ENCODE measurements around the gene SYNGR4.

DNA sequence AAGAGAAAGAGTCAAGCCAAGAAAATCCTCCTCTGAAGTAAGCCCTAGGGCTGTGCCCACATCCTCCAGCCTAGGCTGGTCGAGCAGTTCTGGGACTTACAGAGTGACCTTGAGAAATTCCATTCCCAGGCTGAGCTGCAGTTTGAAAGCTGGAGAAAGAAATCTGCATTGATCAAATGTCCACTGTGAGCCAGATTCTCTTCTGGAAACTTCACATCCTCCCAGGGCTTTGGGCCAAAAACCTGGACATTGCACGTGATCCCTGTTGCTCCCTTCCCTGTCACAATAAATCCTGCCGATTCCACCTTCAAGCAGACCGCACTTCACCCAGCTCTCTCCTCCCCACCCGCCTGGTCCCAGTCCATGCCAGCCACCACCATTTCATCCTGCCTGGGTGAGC is 16.1 kb upstream of the SYNGR4 start:
- TF ChIP-seq, protein P1, sequence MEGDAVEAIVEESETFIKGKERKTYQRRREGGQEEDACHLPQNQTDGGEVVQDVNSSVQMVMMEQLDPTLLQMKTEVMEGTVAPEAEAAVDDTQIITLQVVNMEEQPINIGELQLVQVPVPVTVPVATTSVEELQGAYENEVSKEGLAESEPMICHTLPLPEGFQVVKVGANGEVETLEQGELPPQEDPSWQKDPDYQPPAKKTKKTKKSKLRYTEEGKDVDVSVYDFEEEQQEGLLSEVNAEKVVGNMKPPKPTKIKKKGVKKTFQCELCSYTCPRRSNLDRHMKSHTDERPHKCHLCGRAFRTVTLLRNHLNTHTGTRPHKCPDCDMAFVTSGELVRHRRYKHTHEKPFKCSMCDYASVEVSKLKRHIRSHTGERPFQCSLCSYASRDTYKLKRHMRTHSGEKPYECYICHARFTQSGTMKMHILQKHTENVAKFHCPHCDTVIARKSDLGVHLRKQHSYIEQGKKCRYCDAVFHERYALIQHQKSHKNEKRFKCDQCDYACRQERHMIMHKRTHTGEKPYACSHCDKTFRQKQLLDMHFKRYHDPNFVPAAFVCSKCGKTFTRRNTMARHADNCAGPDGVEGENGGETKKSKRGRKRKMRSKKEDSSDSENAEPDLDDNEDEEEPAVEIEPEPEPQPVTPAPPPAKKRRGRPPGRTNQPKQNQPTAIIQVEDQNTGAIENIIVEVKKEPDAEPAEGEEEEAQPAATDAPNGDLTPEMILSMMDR (IDR thresholded peaks at IDR 0.05) = no peak
- no peak for TF ChIP-seq EZH2 (IDR thresholded peaks at IDR 0.05; ENCODE audit: borderline replicate concordance, insufficient read depth, low read depth, low read length, poor library complexity, severe bottlenecking)
